HG03108 (cell line): Measurements from ENCODE around the gene PICK1.

Experiments
- ATAC-seq: cut with Tn5 transposase; IDR thresholded peaks from one replicate; pipeline ENCODE4 v1.9.1; 2021; ENCODE audit warnings: moderate library complexity; ENCODE audit not compliant: unreplicated experiment

Gene PICK1

GRCh38 chr22:38046070-38046748 is 11.0 kb upstream of the PICK1 start:
- ATAC-seq = no peak

GRCh38 chr22:38049812-38050619 is 7.2 kb upstream of the PICK1 start:
- no peak for ATAC-seq

DNA sequence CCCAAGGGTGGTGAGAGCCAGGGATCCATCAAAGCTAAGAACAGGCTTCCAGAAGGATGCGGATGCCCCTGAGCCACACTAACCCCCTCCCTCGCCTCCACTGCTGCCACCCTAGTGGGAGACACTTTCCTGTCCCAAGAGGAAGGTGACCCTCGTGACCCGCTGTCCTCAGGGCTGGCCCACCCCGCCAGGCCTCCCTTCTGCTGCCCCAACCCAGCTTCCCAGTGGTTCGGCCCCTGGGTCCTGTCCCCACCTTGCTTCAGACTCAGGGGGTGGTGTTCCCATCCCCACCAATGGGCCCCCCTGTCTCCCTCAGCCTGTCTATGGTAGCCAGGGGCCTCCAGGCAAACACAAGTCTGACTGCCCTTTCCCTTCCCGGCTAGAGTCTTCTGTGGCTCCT is 6.5 kb upstream of the PICK1 start:
- no peak for ATAC-seq

GRCh38 chr22:38051261-38051660 is 5.9 kb upstream of the PICK1 start:
- no peak for ATAC-seq

GRCh38 chr22:38051900-38052862 is 5.0 kb upstream of the PICK1 start:
- peak; percentile 54 for ATAC-seq

GRCh38 chr22:38062791-38063190 is 5.6 kb downstream of the PICK1 start:
- ATAC-seq = no peak

DNA sequence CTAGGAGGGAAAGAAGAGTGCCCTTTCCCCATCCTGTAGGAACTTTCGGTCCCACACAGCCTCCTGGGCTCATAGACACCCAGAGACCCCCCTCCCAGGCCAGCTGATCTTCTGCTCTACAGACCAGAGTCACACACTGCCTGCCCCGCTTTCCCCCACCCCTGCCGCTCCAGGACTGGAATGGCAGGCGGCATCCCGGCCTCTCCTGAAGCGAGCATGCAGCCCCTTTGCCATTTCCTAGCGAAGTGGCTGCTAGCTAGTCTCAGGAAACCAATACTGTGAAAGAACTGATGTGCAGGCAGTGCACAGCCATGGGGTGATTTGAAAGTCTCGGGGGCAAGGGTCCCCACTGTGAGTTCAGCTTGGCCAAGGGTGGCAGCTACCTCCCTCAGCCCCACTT is 8.3 kb downstream of the PICK1 start:
- ATAC-seq = no peak

DNA sequence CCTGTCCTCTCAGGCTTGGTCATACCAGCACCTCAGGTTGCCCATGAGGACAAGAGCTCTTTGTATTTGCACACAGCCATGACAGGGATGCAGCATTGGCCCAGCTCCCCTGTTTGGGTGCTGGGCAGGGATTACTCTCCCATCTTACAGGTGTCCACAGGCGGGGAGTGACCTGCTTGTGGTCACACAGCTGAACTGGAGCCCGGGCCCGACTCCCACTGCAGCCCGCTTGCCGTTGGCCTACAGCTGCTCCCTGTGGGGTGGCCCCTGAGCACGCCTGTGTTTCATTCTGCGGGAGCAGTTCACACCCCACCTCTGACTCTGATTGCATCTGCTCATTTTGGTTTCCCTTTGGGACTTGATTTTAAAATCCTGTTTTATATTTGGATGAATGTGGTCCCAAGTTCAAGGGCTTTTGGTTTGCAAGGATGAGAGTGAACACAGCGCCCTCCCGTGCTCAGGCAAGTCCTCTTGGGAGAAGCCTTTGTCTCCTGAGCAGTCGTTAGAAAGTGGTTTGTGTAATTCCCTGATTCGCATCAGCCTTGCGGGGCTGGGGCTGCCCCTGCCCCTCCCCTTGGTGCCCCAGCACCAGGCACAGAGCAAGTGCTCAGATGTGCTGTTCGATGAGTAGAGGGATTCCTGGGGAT is 9.3 kb downstream of the PICK1 start:
- no peak for ATAC-seq

DNA sequence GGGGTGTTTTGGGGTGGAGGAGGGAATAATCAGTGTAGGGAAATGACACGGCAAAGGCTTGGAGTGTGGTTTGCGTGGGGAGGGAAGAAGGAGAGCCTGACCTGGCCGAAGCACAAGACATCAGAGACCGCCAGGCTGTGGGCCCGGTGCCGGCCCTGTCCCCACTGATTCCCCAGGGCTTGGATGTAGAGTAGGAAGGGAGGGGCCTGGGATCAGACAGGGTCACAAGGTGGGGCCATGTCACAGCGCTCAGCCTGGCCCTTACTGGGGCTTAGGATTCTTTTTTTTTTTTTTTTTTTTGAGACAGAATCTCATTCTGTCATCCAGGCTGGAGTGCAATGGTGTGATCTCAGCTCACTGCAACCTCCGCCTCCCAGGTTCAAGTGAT is 9.8 kb downstream of the PICK1 start:
- no peak for ATAC-seq

GRCh38 chr22:38067761-38068360 is 10.7 kb downstream of the PICK1 start:
- ATAC-seq = no peak

DNA sequence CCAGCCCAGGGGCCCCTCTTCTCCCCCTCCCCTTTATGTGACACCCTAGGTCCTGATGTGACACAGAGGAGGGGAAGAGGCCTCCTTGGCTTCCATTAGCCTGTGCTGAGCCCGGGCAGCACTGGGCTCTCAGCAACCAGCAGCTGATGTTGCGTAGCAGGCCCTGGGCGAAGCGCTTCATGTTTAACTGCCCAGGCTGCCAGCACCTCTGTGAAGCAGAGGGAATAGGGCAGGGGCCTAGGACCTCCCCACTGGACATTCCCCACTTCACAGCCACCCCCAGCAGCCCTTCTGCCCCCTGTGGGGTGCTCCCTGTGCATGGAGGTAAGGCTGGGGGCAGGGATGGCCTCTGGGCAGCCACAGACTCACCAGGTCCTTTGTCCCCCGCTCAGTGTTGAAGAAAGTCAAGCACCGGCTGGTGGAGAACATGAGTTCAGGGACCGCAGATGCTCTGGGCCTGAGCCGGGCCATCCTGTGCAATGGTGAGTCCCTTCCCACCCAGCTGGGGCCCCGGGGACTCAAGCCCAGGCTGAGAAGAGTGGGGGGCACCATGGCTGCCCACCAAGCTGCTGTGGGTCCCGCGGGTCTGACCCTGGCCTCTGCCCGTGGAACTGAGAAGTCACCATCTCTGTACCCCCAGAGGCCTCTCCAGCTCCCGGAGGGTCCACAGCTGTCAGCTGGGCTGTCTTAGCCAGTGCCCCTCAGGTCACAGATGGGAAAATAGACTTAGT is 11.6 kb downstream of the PICK1 start:
- no peak for ATAC-seq

- ATAC-seq = no peak
These were observed 12.4 kb downstream of the PICK1 start for GRCh38 chr22:38069372-38070249.

DNA sequence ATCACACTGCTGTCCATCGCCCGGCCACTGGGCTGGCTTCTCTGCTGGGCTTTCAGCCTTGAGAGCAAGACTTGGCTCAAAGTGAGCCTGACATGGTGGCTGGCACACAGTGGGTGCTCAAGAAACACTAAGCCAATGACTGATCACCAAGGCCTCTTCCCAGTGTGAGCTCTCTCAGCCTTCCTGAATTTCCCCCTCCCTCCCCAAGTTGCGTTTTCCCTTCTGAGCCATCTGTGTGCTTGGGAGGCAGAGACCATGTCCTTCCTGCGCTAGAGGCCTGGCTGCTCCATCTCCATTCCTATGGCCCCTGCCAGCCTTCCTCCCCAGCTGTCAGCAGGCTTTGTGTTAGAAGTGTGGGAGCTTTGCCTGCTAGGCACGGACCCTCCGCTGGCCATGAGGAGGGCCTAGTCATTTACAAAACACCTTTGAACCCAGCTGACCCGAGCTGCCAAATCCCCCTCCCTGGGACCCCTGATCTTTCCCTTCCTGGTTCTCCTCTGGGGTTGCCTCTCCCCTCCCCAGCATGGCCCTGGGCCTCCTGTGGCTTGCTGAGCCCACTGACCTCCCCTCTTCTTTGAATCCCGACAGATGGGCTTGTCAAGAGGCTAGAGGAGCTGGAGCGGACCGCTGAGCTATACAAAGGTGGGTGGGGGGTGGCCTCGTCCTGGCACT is 13.2 kb downstream of the PICK1 start:
- ATAC-seq = no peak

DNA sequence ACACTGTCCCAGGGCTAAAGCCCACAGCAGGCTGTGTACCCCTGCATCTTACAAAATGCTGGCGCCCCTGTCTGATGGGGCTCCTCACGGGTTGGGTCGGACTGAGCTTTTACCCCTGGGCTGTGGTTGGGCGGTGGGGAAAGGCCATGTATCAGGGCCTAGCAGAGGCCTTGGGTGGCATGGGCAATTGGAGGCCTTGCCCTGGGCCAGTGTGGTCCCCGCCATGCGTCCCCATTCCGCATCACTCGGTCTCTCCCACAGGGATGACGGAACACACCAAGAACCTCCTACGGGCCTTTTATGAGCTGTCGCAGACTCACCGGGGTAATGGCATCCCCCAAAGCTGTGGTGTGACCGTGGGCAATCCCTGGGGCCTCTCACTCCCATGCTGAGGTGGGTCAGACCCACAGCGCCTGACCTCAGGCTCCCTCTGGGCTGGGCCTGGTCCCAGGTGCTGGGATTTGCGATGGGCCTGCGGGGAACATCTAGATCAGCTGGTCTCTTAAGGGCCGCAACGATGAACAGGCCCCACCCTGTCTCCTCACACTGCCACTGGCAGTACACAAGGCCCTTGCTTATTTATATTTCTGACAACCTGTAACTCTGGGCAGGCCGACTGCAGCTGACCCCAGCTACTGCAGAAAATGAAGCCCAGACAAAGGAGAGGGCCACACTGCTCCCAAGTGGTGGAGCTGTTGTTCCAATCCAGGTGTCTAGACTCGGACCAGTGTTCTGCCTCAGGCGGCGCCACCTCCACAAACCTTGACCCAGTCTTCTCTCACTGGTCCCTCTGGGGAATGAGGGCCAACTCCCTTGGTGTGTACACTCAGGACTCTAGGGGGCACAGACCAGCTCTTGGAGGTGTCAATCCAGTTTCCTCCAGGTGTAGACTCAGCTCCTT is 14.5 kb downstream of the PICK1 start:
- ATAC-seq = no peak

DNA sequence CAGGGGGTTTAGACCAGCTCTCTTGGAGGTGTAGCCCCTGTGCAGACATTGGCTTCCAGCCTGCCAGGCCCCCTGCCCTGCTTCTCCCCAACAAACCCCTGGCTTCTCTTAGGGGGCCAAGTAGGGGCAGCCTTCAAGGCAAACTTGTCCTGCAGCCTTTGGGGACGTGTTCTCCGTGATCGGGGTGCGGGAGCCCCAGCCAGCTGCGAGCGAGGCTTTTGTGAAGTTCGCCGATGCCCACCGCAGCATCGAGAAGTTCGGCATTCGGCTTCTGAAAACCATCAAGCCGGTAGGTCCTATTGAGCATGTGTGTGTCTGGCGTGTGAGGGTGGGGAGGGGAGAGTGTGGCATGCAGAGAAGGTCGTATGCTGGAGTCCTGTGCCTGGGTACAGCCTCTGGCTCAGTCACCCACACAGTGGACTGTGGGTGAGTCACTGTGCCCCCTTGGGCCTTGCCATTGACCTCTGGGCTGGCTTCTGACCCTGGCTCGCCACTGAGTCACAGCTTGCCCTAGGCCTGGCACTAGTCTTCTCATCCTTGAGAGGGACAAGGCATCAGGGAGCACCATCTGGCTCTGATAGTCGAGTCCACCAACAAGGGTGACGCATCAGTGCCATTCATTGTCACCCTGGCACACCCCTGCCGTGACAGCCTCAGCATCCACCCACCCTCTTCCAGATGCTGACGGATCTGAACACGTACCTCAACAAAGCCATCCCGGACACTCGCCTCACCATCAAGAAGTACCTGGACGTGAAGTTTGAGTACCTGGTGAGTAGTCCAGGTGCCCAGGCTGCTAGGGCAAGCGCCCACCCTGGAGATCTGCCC is 15.3 kb downstream of the PICK1 start:
- no peak for ATAC-seq
